OCI-LY7 (cell line): Measurements from ENCODE around the gene FAM3D. TPM values are rescaled to one million over a fixed set of nuclear protein-coding genes. Genes with fewer than 3 reads are reported as not detected.

Experiments
- BruUV-seq: library from RNA; stranded (reverse); fragments of 400-500 nt; replicated peaks from 2 replicates; lab custom pipeline; 2021; lab: Mats Ljungman, UMichigan
- CTCF ChIA-PET: fragments of 300-600 bp; sonication (Branson Sonifier 250); formaldehyde crosslinking; loops from one replicate; lab custom pipeline; 2022; ENCODE audit warnings: antibody characterized with exemption; ENCODE audit not compliant: unreplicated experiment; lab: Charles Lee
- POLR2A ChIA-PET: fragments of 300-600 bp; sonication (Branson Sonifier 250); formaldehyde crosslinking; loops from one replicate; lab custom pipeline; 2022; ENCODE audit warnings: antibody characterized with exemption; lab: Charles Lee
- DNase-seq: peaks from one replicate; pipeline ENCODE4 v3.0.0-alpha.2; 2015; ENCODE audit warnings: low spot score
- H2AFZ ChIP-seq: fragments of 200-600 bp; sonication (generic), shearing (Covaris generic); 2 replicates; pipeline ENCODE4 v1.6.1; 2014; ENCODE audit warnings: mild to moderate bottlenecking, antibody characterized with exemption, low read length, moderate library complexity
- H3K27ac ChIP-seq: fragments of 200-600 bp; sonication (generic); 2 replicates; pipeline ENCODE4 v1.5.1; 2014; ENCODE audit warnings: mixed run types, low read depth, mild to moderate bottlenecking, moderate library complexity, low read length, inconsistent platforms; ENCODE audit not compliant: poor library complexity, severe bottlenecking
- H3K36me3 ChIP-seq: fragments of 200-600 bp; sonication (generic); 2 replicates; pipeline ENCODE4 v1.6.1; 2014; ENCODE audit warnings: mild to moderate bottlenecking, antibody characterized with exemption, low read length, moderate library complexity, mixed read lengths; ENCODE audit not compliant: insufficient read depth
- H3K4me1 ChIP-seq: fragments of 200-600 bp; sonication (generic); 2 replicates; pipeline ENCODE4 v1.5.1; 2014; ENCODE audit warnings: mild to moderate bottlenecking, low read length; ENCODE audit not compliant: insufficient read depth, poor library complexity, severe bottlenecking
- H3K4me2 ChIP-seq: fragments of 200-600 bp; sonication (generic); 2 replicates; pipeline ENCODE4 v1.6.1; 2014; ENCODE audit warnings: mild to moderate bottlenecking, low read length
- H3K4me3 ChIP-seq: fragments of 200-600 bp; sonication (generic); 2 replicates; pipeline ENCODE4 v1.5.1; 2014; ENCODE audit warnings: mild to moderate bottlenecking, low read depth, low read length; ENCODE audit not compliant: poor library complexity, severe bottlenecking
- H3K79me2 ChIP-seq: fragments of 200-600 bp; sonication (generic); 2 replicates; pipeline ENCODE4 v1.6.1; 2016; ENCODE audit warnings: low read depth, mild to moderate bottlenecking, low read length, moderate library complexity, mixed read lengths; ENCODE audit not compliant: insufficient read depth
- H3K9me2 ChIP-seq: fragments of 200-600 bp; sonication (generic); 2 replicates; pipeline ENCODE4 v1.6.1; 2016; ENCODE audit warnings: mild to moderate bottlenecking, low read length, mixed read lengths; ENCODE audit not compliant: insufficient read depth
- H3K9me3 ChIP-seq: fragments of 200-600 bp; sonication (generic); 2 replicates; pipeline ENCODE4 v1.6.1; 2014; ENCODE audit warnings: mild to moderate bottlenecking, mixed run types, low read length, mixed read lengths
- H4K20me1 ChIP-seq: fragments of 200-600 bp; sonication (generic); 2 replicates; pipeline ENCODE4 v1.6.1; 2014; ENCODE audit warnings: mild to moderate bottlenecking, antibody characterized with exemption, low read length, moderate library complexity, mixed read lengths; ENCODE audit not compliant: insufficient read depth
- EZH2phosphoT487 ChIP-seq: fragments of 200-600 bp; sonication (generic); IDR thresholded peaks from 2 replicates; pipeline ENCODE4 v1.6.1; 2018; ENCODE audit warnings: low read depth, borderline replicate concordance, mild to moderate bottlenecking, mixed run types, antibody characterized with exemption, low read length, moderate library complexity, mixed read lengths
- intact Hi-C: fragments of 100-400 bp; cut with micrococcal nuclease; formaldehyde crosslinking; loops from one replicate; pipeline ENCODE4 v1.10.0; 2022; ENCODE audit not compliant: unreplicated experiment
- total RNA-seq, 2 experiments: library from RNA; depleted of rRNA in 1 of 2; stranded (reverse); fragments of >200 nt in 1 of 2; shearing (Covaris generic) in 1 of 2; gene quantifications; 2 replicates each; pipeline ENCODE4 v1.2.3, GENCODE V29; 2014 to 2022
- TF ChIP-seq, protein P1 (sequence below): fragments of 200-600 bp; sonication (generic); conservative IDR thresholded peaks from 2 replicates; pipeline ENCODE4 v1.5.1; 2014; ENCODE audit warnings: mild to moderate bottlenecking, antibody characterized with exemption, low read length, moderate library complexity, mixed read lengths

The FAM3D gene
- total RNA-seq, 2 experiments from 2014 or later: not detected

DNA sequence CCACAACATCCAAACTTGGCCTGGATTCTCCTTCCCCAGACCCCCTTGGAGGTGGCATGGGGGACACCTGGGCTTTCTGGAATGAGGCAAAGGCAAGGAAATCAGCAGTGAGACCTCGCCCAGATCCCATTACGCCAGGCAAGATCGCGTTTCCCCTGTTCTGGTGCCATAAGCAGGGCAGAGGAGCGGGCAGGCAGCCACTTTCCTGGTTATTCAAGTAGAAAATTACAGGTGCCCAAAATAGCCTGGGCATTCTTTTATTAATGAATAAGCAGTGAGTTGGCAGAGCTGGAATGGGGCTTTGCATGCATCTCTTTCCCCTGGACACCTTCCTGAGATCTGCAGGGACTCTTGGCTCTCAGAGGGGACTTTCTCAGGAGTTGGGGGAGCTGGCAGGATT is 57.9 kb downstream of the FAM3D start:
- Histone ChIP-seq H3K4me1 (no peaks in the 10 kb centered on the region), H3K9me3 (no peaks in the 10 kb centered on the region), H3K27ac (no peak overlapping the region), H3K4me2 (no peak overlapping the region), H2AFZ (no peak overlapping the region), H4K20me1 (no peaks in the 10 kb centered on the region), H3K36me3 (no peaks in the 10 kb centered on the region), H3K9me2 (no peaks in the 10 kb centered on the region), H3K4me3 (no peak overlapping the region), H3K79me2 (no peaks in the 10 kb centered on the region)
- CTCF ChIA-PET: no interaction called here
- intact Hi-C loops: no loop called here
- BruUV-seq: no TSS peak
- TF ChIP-seq, protein P1, sequence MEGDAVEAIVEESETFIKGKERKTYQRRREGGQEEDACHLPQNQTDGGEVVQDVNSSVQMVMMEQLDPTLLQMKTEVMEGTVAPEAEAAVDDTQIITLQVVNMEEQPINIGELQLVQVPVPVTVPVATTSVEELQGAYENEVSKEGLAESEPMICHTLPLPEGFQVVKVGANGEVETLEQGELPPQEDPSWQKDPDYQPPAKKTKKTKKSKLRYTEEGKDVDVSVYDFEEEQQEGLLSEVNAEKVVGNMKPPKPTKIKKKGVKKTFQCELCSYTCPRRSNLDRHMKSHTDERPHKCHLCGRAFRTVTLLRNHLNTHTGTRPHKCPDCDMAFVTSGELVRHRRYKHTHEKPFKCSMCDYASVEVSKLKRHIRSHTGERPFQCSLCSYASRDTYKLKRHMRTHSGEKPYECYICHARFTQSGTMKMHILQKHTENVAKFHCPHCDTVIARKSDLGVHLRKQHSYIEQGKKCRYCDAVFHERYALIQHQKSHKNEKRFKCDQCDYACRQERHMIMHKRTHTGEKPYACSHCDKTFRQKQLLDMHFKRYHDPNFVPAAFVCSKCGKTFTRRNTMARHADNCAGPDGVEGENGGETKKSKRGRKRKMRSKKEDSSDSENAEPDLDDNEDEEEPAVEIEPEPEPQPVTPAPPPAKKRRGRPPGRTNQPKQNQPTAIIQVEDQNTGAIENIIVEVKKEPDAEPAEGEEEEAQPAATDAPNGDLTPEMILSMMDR: no peak
- TF ChIP-seq EZH2phosphoT487: no peak
- POLR2A ChIA-PET: no interaction called here
- DNase-seq: no peak

DNA sequence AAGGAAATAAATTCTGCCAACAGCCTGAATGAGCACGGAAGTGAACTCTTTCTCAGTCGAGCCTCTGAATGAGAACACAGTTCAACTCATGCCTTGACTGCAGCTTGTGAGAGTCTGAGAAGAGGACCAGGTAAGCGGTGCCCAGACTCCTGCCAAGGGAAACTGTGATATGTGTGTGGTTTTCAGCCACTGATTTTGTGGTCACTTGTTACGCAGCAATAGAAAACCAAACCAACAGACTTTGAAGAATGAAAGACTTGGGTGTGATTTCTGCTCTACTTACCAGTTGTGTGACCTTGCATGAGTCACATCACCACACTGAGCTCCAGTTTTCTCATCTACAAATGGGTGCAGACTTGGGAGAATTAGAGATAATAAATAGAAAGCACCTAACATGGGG is 58.8 kb downstream of the FAM3D start:
- Histone ChIP-seq H3K4me1 (no peaks in the 10 kb centered on the region), H4K20me1 (no peaks in the 10 kb centered on the region), H3K79me2 (no peaks in the 10 kb centered on the region), H3K27ac (no peak overlapping the region), H2AFZ (no peak overlapping the region), H3K4me3 (no peak overlapping the region), H3K4me2 (no peak overlapping the region), H3K9me2 (no peaks in the 10 kb centered on the region), H3K36me3 (no peaks in the 10 kb centered on the region), H3K9me3 (no peaks in the 10 kb centered on the region)
- TF ChIP-seq EZH2phosphoT487: no peak
- TF ChIP-seq, protein P1: no peak
- no peak for DNase-seq
- ChIA-PET CTCF (no interaction called here), POLR2A (no interaction called here)
- intact Hi-C loops: no loop called here
- BruUV-seq: no TSS peak

DNA sequence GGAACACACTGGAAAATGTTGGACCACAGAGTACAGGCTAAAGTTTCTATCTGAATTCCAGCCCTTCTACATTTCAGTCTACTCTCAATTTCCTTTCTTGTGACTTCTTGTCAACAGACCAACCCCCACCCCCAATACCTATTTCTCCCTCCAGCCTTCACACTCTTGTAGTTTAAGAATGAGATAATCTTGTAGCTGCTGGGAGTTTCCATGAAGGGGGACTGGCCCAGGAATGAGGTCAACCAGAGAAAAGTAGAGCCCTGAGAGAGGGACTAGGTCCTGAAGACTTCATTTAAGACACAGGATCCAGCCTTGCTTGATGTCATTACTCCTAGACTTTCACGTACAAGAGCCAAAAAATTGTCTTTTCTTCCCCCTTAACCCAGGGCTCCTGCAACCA is 59.9 kb downstream of the FAM3D start:
- no peak overlapping the region for H2AFZ ChIP-seq
- H3K9me2 ChIP-seq: no peaks in the 10 kb centered on the region
- CTCF ChIA-PET: no interaction called here
- no peak for DNase-seq
- no peaks in the 10 kb centered on the region for H3K4me1 ChIP-seq
- POLR2A ChIA-PET: no interaction called here
- no peaks in the 10 kb centered on the region for H3K79me2 ChIP-seq
- no peaks in the 10 kb centered on the region for H3K36me3 ChIP-seq
- H3K4me2 ChIP-seq: no peak overlapping the region
- H4K20me1 ChIP-seq: no peaks in the 10 kb centered on the region
- H3K27ac ChIP-seq: no peak overlapping the region
- no peaks in the 10 kb centered on the region for H3K9me3 ChIP-seq
- BruUV-seq: no TSS peak
- TF ChIP-seq, protein P1: no peak
- no peak for TF ChIP-seq EZH2phosphoT487
- no peak overlapping the region for H3K4me3 ChIP-seq
- intact Hi-C loops: no loop called here
